ENCODE measurements around the gene GINM1. TPM values are rescaled to one million over a fixed set of nuclear protein-coding genes. Genes with fewer than 3 reads are reported as not detected.
A peak's percentile ranks its signal among the peaks of the same experiment; 100 is the strongest.

GINM1 gene
- polyA plus RNA-seq, 3 donors, result 17.0 to 44.4 (median 42.3) TPM

DNA sequence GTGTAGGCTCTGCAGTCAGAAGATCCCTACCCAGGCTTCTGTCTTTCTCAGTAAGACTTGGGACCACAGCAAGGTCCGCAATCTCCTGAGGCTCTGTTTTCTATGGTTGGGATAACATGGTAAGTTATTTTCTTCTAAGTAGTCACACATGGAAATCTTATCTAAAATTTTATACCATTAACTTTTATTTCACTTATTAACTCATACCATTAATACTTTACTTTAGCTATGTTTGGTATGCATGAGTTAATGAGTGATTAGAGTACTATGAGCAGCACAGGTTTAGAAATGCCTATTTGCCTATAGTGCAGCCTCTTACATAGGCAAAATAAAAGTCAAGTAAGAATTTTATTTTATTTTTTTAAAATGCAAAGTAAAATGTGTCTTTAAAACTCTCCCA is 27.2 kb downstream of the GINM1 start:
- Mint-ChIP-seq H3K36me3 (peaks cover 53 to 72% of the 10 kb centered on the region in 2 donors), H3K4me3 (no peak overlapping the region), H3K9me3 (no peaks in the 10 kb centered on the region), H3K4me1 (no peaks in the 10 kb centered on the region), H3K27me3 (ENCODE audit: low read depth in 3 of 3) (no peaks in the 10 kb centered on the region), H3K27ac (no peak overlapping the region)
- Histone ChIP-seq H3K79me2 (ENCODE audit: insufficient read depth, low read length) (no peaks in the 10 kb centered on the region), H2AFZ (ENCODE audit: insufficient read depth, low read depth, low read length, poor library complexity, severe bottlenecking) (no peak overlapping the region), H3K4me1 (ENCODE audit: control insufficient read depth in 1 of 2, insufficient read depth in 2 of 2, low read length in 2 of 2) (no peaks in the 10 kb centered on the region), H3K9ac (ENCODE audit: insufficient read depth, low read length, poor library complexity, severe bottlenecking) (no peak overlapping the region), H4K20me1 (ENCODE audit: insufficient read depth, low read length) (no peaks in the 10 kb centered on the region), H3K27ac (ENCODE audit: low read depth in 1 of 2, low read length in 2 of 2) (no peak overlapping the region), H3K36me3 (replicated peaks in 1 of 2; ENCODE audit: control insufficient read depth in 1 of 2, insufficient read depth in 2 of 2, low read length in 2 of 2) (peaks cover 67 to 88% of the 10 kb centered on the region in 2 donors), H3K9me3 (replicated peaks in 1 of 2; ENCODE audit: control insufficient read depth in 1 of 2, insufficient read depth in 1 of 2, low read length in 2 of 2) (no peaks in the 10 kb centered on the region), H3K27me3 (ENCODE audit: control insufficient read depth in 2 of 2, insufficient read depth in 2 of 2, low read length in 2 of 2) (no peaks in the 10 kb centered on the region), H3K4me3 (replicated peaks in 1 of 3; ENCODE audit: low read depth in 2 of 3, low read length in 3 of 3) (no peak overlapping the region), H3K4me2 (replicated peaks; ENCODE audit: extremely low read depth, low read length, poor library complexity, severe bottlenecking) (no peak overlapping the region)
- WGBS (ENCODE audit: insufficient coverage), result no CpG with 5 or more reads among the region's 1 CpG
- TF ChIP-seq, protein P1, sequence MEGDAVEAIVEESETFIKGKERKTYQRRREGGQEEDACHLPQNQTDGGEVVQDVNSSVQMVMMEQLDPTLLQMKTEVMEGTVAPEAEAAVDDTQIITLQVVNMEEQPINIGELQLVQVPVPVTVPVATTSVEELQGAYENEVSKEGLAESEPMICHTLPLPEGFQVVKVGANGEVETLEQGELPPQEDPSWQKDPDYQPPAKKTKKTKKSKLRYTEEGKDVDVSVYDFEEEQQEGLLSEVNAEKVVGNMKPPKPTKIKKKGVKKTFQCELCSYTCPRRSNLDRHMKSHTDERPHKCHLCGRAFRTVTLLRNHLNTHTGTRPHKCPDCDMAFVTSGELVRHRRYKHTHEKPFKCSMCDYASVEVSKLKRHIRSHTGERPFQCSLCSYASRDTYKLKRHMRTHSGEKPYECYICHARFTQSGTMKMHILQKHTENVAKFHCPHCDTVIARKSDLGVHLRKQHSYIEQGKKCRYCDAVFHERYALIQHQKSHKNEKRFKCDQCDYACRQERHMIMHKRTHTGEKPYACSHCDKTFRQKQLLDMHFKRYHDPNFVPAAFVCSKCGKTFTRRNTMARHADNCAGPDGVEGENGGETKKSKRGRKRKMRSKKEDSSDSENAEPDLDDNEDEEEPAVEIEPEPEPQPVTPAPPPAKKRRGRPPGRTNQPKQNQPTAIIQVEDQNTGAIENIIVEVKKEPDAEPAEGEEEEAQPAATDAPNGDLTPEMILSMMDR (IDR thresholded peaks at IDR 0.05), result no peak
- DNase-seq, result no peak
- intact Hi-C loops (cut with micrococcal nuclease), result no loop called here

DNA sequence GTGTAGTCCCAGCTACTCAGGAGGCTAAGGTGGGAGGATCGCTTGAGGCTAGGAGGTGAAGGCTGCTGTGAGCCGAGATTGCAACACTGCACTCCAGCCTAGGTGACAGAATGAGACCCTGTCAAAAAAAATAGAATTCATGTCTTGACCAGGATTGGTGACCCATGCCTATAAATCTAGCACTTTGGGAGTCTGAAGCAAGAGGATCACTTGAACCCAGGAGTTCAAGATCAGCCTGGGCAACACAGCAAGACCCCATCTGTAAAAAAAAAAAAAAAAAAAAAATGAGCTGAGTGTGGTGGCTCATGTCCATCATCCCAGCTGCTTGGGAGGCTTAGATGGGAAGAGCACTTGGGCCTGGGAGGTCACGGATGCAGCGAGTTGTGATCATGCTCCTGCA is 34.3 kb downstream of the GINM1 start:
- no peaks in the 10 kb centered on the region for H3K4me1 ChIP-seq (ENCODE audit: control insufficient read depth in 1 of 2, insufficient read depth in 2 of 2, low read length in 2 of 2)
- no peaks in the 10 kb centered on the region for H3K79me2 ChIP-seq (ENCODE audit: insufficient read depth, low read length)
- no peak overlapping the region for H3K4me2 ChIP-seq (replicated peaks; ENCODE audit: extremely low read depth, low read length, poor library complexity, severe bottlenecking)
- no peaks in the 10 kb centered on the region for H3K27me3 ChIP-seq (ENCODE audit: control insufficient read depth in 2 of 2, insufficient read depth in 2 of 2, low read length in 2 of 2)
- no peak for DNase-seq
- Mint-ChIP-seq H3K27ac (peak overlapping the region in 1 of 7 donors; percentile 61), H3K4me3 (no peak overlapping the region), H3K4me1 (no peaks in the 10 kb centered on the region), H3K27me3 (ENCODE audit: low read depth in 3 of 3) (no peaks in the 10 kb centered on the region), H3K9me3 (no peaks in the 10 kb centered on the region), H3K36me3 (peaks cover 60 to 77% of the 10 kb centered on the region in 2 donors)
- H3K4me3 ChIP-seq (replicated peaks in 1 of 3; ENCODE audit: low read depth in 2 of 3, low read length in 3 of 3), result no peak overlapping the region
- no peak overlapping the region for H2AFZ ChIP-seq (ENCODE audit: insufficient read depth, low read depth, low read length, poor library complexity, severe bottlenecking)
- TF ChIP-seq, protein P1 (IDR thresholded peaks at IDR 0.05), result no peak
- no peaks in the 10 kb centered on the region for H3K9me3 ChIP-seq (replicated peaks in 1 of 2; ENCODE audit: control insufficient read depth in 1 of 2, insufficient read depth in 1 of 2, low read length in 2 of 2)
- intact Hi-C loops (cut with micrococcal nuclease), result no loop called here
- H3K9ac ChIP-seq (ENCODE audit: insufficient read depth, low read length, poor library complexity, severe bottlenecking), result no peak overlapping the region
- WGBS (ENCODE audit: insufficient coverage), result 100% methylated on average over 3 of the region's 4 CpGs
- no peak overlapping the region for H3K27ac ChIP-seq (ENCODE audit: low read depth in 1 of 2, low read length in 2 of 2)
- peaks cover 53 to 93% of the 10 kb centered on the region in 2 donors for H3K36me3 ChIP-seq (replicated peaks in 1 of 2; ENCODE audit: control insufficient read depth in 1 of 2, insufficient read depth in 2 of 2, low read length in 2 of 2)
- H4K20me1 ChIP-seq (ENCODE audit: insufficient read depth, low read length), result no peaks in the 10 kb centered on the region
